Endothelial cell of umbilical vein (primary cell): ENCODE measurements around the gene ATXN3. TPM values are rescaled to one million over a fixed set of nuclear protein-coding genes. Genes with fewer than 3 reads are reported as not detected.

Source experiments
- BruUV-seq: library from RNA; stranded (reverse); fragments of 400-500 nt; replicated peaks from 2 replicates; lab custom pipeline; 2021; lab: Mats Ljungman, UMichigan
- CTCF ChIA-PET: fragments of 300-600, 350-600 bp; sonication (Branson Sonifier 250); formaldehyde crosslinking; loops from one replicate; lab custom pipeline; 2021; ENCODE audit warnings: antibody characterized with exemption, inconsistent platforms; lab: Charles Lee
- POLR2A ChIA-PET: fragments of 300-600, 350-600 bp; sonication (Branson Sonifier 250); formaldehyde crosslinking; loops from one replicate; lab custom pipeline; 2021; ENCODE audit warnings: antibody characterized with exemption, inconsistent platforms; lab: Charles Lee
- DNase-seq: peaks from one replicate; pipeline ENCODE4 v3.0.0-alpha.2; 2011; ENCODE audit warnings: low read depth, low spot score
- FAIRE-seq: peaks from 2 replicates; lab custom pipeline; 2011; peaks lifted over from hg19 to GRCh38; lab: Jason Lieb, UNC
- H2AFZ ChIP-seq: 2 replicates; pipeline ENCODE4 v1.6.0; 2012; ENCODE audit warnings: low read depth, low read length, control low read depth, inconsistent platforms
- H3K27ac ChIP-seq: 2 replicates; pipeline ENCODE4 v1.5.1; 2011; ENCODE audit warnings: low read depth, mild to moderate bottlenecking, control low read depth, low read length, moderate library complexity; ENCODE audit not compliant: insufficient read depth
- H3K27me3 ChIP-seq, 2 experiments: 2 replicates each; pipeline versions ENCODE4 v1.6.0 to v1.6.1; 2011; ENCODE audit warnings: low read length in 2 of 2, mixed read lengths in 1 of 2; ENCODE audit not compliant: control insufficient read depth in 2 of 2, insufficient read depth in 2 of 2
- H3K36me3 ChIP-seq, 2 experiments: 2 replicates in 1 of 2; 3 replicates in 1 of 2; pipeline ENCODE4 v1.5.1; 2011; ENCODE audit warnings: low read length in 2 of 2, mild to moderate bottlenecking in 1 of 2, moderate library complexity in 1 of 2; ENCODE audit not compliant: control insufficient read depth in 2 of 2, insufficient read depth in 2 of 2; ENCODE audit errors: extremely low read depth in 1 of 2
- H3K4me1 ChIP-seq: 3 replicates; pipeline ENCODE4 v1.5.1; 2011; ENCODE audit warnings: mild to moderate bottlenecking, low read length; ENCODE audit not compliant: control insufficient read depth, insufficient read depth; ENCODE audit errors: extremely low read depth
- H3K4me2 ChIP-seq: 2 replicates; pipeline ENCODE4 v1.6.1; 2011; ENCODE audit warnings: low read length, control low read depth, mixed read lengths; ENCODE audit not compliant: insufficient read depth
- H3K4me3 ChIP-seq, 3 experiments: fragments of 200-600 bp in 1 of 3; sonication (generic), shearing (Covaris generic) in 1 of 3; replicated peaks in 1 of 3; 2 replicates each; pipeline ENCODE4 v1.5.1; 2011 to 2016; ENCODE audit warnings: control low read depth in 3 of 3, low read length in 3 of 3, mild to moderate bottlenecking in 2 of 3, inconsistent platforms in 1 of 3, low read depth in 1 of 3, moderate library complexity in 1 of 3; ENCODE audit not compliant: insufficient read depth in 1 of 3
- H3K79me2 ChIP-seq: 2 replicates; pipeline ENCODE4 v1.6.0; 2012; ENCODE audit warnings: low read length, inconsistent platforms; ENCODE audit not compliant: control insufficient read depth, insufficient read depth
- H3K9ac ChIP-seq: replicated peaks from 2 replicates; pipeline ENCODE3; 2011; ENCODE audit warnings: low read length, control low read depth; ENCODE audit not compliant: insufficient read depth; ENCODE audit errors: extremely low read depth
- H3K9me1 ChIP-seq: replicated peaks from 3 replicates; pipeline ENCODE4 v1.6.0; 2011; ENCODE audit warnings: mild to moderate bottlenecking, low read length; ENCODE audit not compliant: control insufficient read depth, insufficient read depth; ENCODE audit errors: extremely low read depth
- H3K9me3 ChIP-seq: replicated peaks from 2 replicates; pipeline ENCODE4 v1.5.1; 2012; ENCODE audit warnings: low read length, inconsistent platforms; ENCODE audit not compliant: control insufficient read depth, insufficient read depth
- H4K20me1 ChIP-seq: replicated peaks from 2 replicates; pipeline ENCODE3; 2011; ENCODE audit warnings: mild to moderate bottlenecking, low read length; ENCODE audit not compliant: control insufficient read depth, insufficient read depth; ENCODE audit errors: extremely low read depth
- CTCF ChIP-seq, 2 donors: IDR thresholded peaks; 1 replicate in 1 of 2; 2 replicates in 1 of 2; pipeline ENCODE4 v1.5.1; 2011; ENCODE audit warnings: low read length in 2 of 2, mild to moderate bottlenecking in 2 of 2, moderate library complexity in 2 of 2, control low read depth in 1 of 2, inconsistent platforms in 1 of 2, low read depth in 1 of 2; ENCODE audit not compliant: insufficient read depth in 1 of 2; ENCODE audit errors: extremely low read depth in 1 of 2
- EZH2 ChIP-seq: IDR thresholded peaks from 2 replicates; pipeline ENCODE4 v1.6.1; 2012; ENCODE audit warnings: borderline replicate concordance, low read depth, mild to moderate bottlenecking, moderate library complexity, low read length, inconsistent platforms; ENCODE audit not compliant: severe bottlenecking
- FOS ChIP-seq: IDR thresholded peaks from 2 replicates; pipeline ENCODE4 v1.6.1; 2011; ENCODE audit warnings: mild to moderate bottlenecking, low read length, moderate library complexity, borderline replicate concordance; ENCODE audit not compliant: insufficient read depth
- GATA2 ChIP-seq: IDR thresholded peaks from 2 replicates; pipeline ENCODE4 v1.7.0; 2011; ENCODE audit warnings: low read depth, mild to moderate bottlenecking, moderate library complexity, mixed read lengths, low read length; ENCODE audit not compliant: insufficient read length, insufficient read depth
- JUN ChIP-seq: IDR thresholded peaks from 2 replicates; pipeline ENCODE4 v1.6.1; 2011; ENCODE audit warnings: borderline replicate concordance, low read depth; ENCODE audit not compliant: insufficient read length, insufficient read depth
- MYC ChIP-seq: IDR thresholded peaks from one replicate; pipeline ENCODE4 v1.6.1; 2011; ENCODE audit warnings: mild to moderate bottlenecking, low read depth, low read length
- POLR2A ChIP-seq: IDR thresholded peaks from 2 replicates; pipeline ENCODE4 v1.6.1; 2012; ENCODE audit warnings: low read depth, mild to moderate bottlenecking, control low read depth, low read length
- POLR2AphosphoS5 ChIP-seq: IDR thresholded peaks from 2 replicates; pipeline ENCODE4 v1.6.1; 2012; ENCODE audit warnings: low read depth, mild to moderate bottlenecking, control low read depth, low read length, moderate library complexity; ENCODE audit not compliant: insufficient read depth
- dilution Hi-C: fragments of 300-500 bp; cut with MboI; formaldehyde crosslinking; loops from one replicate; pipeline ENCODE4 v1.15.0; 2019; ENCODE audit warnings: low sequenced_read_pairs; ENCODE audit not compliant: extremely low pct_ligation_motif_present
- intact Hi-C: fragments of 100-400 bp; cut with micrococcal nuclease; formaldehyde crosslinking; loops from one replicate; pipeline ENCODE4 v1.10.0; 2022
- polyA plus RNA-seq, 4 experiments: library from polyadenylated mRNA; depleted of rRNA in 3 of 4; stranded (reverse) in 3 of 4; unstranded in 1 of 4; fragments of >200 nt; gene quantifications; 2 replicates each; pipeline versions ENCODE4 v1.2.1 to v1.2.3, GENCODE V29; 2011 to 2012; ENCODE audit warnings: missing spikeins in 1 of 4
- total RNA-seq: library from RNA; stranded (reverse); gene quantifications from 2 replicates; pipeline ENCODE4 v1.2.3, GENCODE V29; 2021
- TF ChIP-seq, protein P1 (sequence below): IDR thresholded peaks from 2 replicates; pipeline ENCODE4 v1.6.1; 2011; ENCODE audit not compliant: insufficient read depth, insufficient read length

Gene ATXN3
- total and polyA plus RNA-seq, 2 donors (not counting 3 experiments of a cell fraction or from before 2014, with no cell fraction given), result 7.9 to 30.2 TPM

DNA sequence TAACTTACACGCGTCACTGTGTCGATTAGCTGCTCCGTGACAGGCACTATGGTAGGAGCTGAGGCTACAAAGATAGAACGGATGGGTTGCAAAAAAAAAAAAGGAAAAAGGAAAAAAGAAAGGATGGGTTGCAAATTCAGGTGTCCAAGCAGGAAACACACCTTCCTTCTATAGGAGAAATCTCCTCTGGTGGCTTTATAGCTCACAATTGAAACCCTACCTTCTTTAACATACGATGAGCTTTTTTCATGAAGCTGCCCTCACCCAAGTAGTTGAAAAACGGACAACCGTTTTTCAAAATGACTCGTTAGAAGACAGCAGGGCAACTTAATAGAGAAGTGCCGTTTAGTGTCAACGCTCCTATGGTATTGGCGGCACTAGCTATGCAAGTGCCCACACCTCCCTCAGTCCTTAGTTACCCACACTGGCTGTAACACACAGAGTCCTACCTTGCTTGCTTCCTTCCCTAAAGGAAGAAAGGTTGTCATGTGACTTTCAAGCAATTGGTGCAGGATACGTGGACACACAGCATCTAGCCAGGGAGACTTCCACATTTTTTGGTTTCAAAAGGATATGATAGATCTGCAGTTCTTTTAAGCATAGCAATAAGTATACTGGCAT lies 65.8 kb downstream of the ATXN3 start:
- H3K9me1 ChIP-seq, result no peaks in the 10 kb centered on the region
- H3K79me2 ChIP-seq, result peaks cover 45% of the 10 kb centered on the region
- no TSS peak for BruUV-seq
- peak overlapping the region; percentile 99 for H3K9ac ChIP-seq
- TF ChIP-seq MYC, result no peak
- H3K4me2 ChIP-seq, result peak overlapping the region; percentile 89
- FAIRE-seq (peak; percentile 4), DNase-seq (peak; percentile 46)
- ChIA-PET CTCF (interaction anchor here (0.8 to 2.8 kb wide), 6 partner anchors 9 to 81 kb away, joined by 3 to 20 read pairs (median 4); partner anchors contain the start of genes ATXN3, CPSF2 and NDUFB1), POLR2A (interaction anchor here (0.9 to 1.8 kb wide), 4 partner anchors 44 to 754 kb away, joined by 3 to 11 read pairs (median 5); partner anchors contain the start of genes ATXN3, CPSF2, GOLGA5 and NDUFB1)
- intact Hi-C loops (loop anchor here (1.0 to 5.0 kb wide), 4 partner anchors 66 to 530 kb away; partner anchors contain the start of genes ATXN3, FBLN5 and PPP4R3A), dilution Hi-C loops (no loop called here)
- peak overlapping the region; percentile 76 for H2AFZ ChIP-seq
- H4K20me1 ChIP-seq, result no peaks in the 10 kb centered on the region
- H3K27ac ChIP-seq, result peak overlapping the region; percentile 92
- H3K4me3 ChIP-seq, result peak overlapping the region; percentile 43 to 96 (median 73)
- no peaks in the 10 kb centered on the region for H3K36me3 ChIP-seq
- H3K27me3 ChIP-seq, result no peaks in the 10 kb centered on the region
- H3K9me3 ChIP-seq, result no peaks in the 10 kb centered on the region
- H3K4me1 ChIP-seq, result peaks cover 16% of the 10 kb centered on the region

- intact Hi-C loops, result loop anchor here (1.0 to 5.0 kb wide), 5 partner anchors 43 to 530 kb away; partner anchors contain the start of genes ATXN3, FBLN5 and PPP4R3A
- peak within 1 kb of the TSS; percentile 93 for H3K4me2 ChIP-seq
- TF ChIP-seq, protein P1, sequence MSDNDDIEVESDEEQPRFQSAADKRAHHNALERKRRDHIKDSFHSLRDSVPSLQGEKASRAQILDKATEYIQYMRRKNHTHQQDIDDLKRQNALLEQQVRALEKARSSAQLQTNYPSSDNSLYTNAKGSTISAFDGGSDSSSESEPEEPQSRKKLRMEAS, result no peak
- TF ChIP-seq FOS (no peak), GATA2 (no peak), JUN (no peak), MYC (peak; percentile 58), POLR2A (peak; percentile 91), EZH2 (no peak), POLR2AphosphoS5 (peak; percentile 95), CTCF (IDR thresholded peaks at IDR 0.05; ENCODE audit: extremely low read depth in 1 of 2, insufficient read depth in 1 of 2, low read depth in 1 of 2, low read length in 2 of 2) (no peak)
- TSS peak; percentile 87 for BruUV-seq
- peaks cover 16% of the 10 kb centered on the region for H3K4me1 ChIP-seq
- H2AFZ ChIP-seq, result peak within 1 kb of the TSS; percentile 80
- peak within 1 kb of the TSS; percentile 67 to 96 (median 73) for H3K4me3 ChIP-seq
- dilution Hi-C loops, result no loop called here
- H3K27me3 ChIP-seq, result no peaks in the 10 kb centered on the region
- ChIA-PET CTCF (interaction anchor here (0.8 to 2.8 kb wide), 6 partner anchors 10 to 82 kb away, joined by 3 to 20 read pairs (median 4); partner anchors contain the start of genes ATXN3, CPSF2 and NDUFB1), POLR2A (interaction anchor here (0.9 to 1.8 kb wide), 4 partner anchors 43 to 754 kb away, joined by 3 to 11 read pairs (median 5); partner anchors contain the start of genes ATXN3, CPSF2, GOLGA5 and NDUFB1)
- DNase-seq (peak; percentile 94), FAIRE-seq (peak; percentile 97)
- peak within 1 kb of the TSS; percentile 92 for H3K27ac ChIP-seq
- H4K20me1 ChIP-seq, result no peaks in the 10 kb centered on the region
- H3K9ac ChIP-seq, result peak within 1 kb of the TSS; percentile 99
- H3K9me1 ChIP-seq, result no peaks in the 10 kb centered on the region
- no peaks in the 10 kb centered on the region for H3K9me3 ChIP-seq
- peaks cover 48% of the 10 kb centered on the region for H3K79me2 ChIP-seq
- no peaks in the 10 kb centered on the region for H3K36me3 ChIP-seq
These were observed 66.5 kb downstream of the ATXN3 start, which contains the start of gene TRIP11 for GRCh38 chr14:92039719-92040430. TRIP11 (minus strand) TSS chr14:92040059; CDS start chr14:92039685, 374 bp downstream.
